AG09319 (cell line): ENCODE data around the gene SIRPA.

Experiments used
- DNase-seq: peaks from one replicate; pipeline ENCODE4 v3.0.0-alpha.2; 2010; ENCODE audit warnings: low read depth; ENCODE audit errors: extremely low read depth
- TF ChIP-seq, protein P1 (sequence below): IDR thresholded peaks from 2 replicates; pipeline ENCODE4 v1.5.1; 2011; ENCODE audit warnings: low read depth, mild to moderate bottlenecking, inconsistent platforms, low read length, moderate library complexity

Gene SIRPA

DNA sequence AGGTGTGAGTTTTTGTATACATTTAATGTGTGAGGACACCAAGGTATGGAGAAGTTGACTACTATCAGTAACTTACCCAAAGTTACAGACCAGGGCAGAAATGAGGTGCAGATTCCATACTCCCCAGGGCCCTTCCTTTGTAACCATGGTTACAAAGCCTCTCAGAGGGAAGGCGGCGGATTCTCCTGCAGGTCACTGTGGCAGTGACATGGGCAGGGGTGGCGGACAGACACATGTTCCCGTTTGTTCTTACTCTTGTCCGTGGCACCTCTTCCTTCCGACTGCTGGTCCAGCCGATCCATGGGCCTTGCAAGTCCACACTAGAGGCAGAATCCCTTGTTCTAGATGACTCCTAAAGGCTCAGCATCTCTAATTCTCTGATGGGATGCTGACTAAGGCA is 55.6 kb downstream of the SIRPA start:
- TF ChIP-seq, protein P1, sequence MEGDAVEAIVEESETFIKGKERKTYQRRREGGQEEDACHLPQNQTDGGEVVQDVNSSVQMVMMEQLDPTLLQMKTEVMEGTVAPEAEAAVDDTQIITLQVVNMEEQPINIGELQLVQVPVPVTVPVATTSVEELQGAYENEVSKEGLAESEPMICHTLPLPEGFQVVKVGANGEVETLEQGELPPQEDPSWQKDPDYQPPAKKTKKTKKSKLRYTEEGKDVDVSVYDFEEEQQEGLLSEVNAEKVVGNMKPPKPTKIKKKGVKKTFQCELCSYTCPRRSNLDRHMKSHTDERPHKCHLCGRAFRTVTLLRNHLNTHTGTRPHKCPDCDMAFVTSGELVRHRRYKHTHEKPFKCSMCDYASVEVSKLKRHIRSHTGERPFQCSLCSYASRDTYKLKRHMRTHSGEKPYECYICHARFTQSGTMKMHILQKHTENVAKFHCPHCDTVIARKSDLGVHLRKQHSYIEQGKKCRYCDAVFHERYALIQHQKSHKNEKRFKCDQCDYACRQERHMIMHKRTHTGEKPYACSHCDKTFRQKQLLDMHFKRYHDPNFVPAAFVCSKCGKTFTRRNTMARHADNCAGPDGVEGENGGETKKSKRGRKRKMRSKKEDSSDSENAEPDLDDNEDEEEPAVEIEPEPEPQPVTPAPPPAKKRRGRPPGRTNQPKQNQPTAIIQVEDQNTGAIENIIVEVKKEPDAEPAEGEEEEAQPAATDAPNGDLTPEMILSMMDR = no peak
- DNase-seq = no peak

DNA sequence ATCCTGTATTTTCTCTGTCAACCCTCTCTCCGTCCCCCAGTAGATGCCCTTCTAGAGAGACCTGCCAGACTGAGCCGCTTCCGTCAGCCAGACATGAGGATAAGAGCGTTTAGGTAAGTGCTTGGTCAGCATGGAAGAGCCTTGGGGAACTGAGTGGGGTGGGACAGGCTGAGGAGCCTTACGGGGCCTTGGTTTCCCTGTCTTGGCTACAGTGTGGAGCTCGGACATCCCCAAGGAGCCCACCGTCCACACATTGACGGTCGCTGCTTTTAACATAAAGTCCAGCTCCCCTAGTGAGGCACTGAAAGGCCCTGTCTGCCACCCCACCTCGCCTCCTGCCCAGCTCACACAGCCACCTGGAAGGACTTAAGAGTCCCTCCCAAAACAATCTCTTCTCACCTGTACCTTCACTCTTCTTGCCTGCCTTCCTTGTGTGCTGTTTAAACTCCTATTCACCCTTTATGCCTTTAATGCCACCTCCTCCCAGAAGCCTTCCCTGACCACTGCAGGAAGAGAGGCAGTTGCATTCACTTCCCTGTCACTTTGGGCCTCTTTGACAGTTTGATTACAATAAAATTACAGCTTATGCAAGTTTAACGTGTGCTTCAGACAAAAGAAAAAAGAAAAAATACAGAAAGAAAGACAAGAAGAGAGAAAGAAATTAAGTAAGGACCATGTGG is 56.4 kb downstream of the SIRPA start:
- TF ChIP-seq, protein P1 = no peak

DNA sequence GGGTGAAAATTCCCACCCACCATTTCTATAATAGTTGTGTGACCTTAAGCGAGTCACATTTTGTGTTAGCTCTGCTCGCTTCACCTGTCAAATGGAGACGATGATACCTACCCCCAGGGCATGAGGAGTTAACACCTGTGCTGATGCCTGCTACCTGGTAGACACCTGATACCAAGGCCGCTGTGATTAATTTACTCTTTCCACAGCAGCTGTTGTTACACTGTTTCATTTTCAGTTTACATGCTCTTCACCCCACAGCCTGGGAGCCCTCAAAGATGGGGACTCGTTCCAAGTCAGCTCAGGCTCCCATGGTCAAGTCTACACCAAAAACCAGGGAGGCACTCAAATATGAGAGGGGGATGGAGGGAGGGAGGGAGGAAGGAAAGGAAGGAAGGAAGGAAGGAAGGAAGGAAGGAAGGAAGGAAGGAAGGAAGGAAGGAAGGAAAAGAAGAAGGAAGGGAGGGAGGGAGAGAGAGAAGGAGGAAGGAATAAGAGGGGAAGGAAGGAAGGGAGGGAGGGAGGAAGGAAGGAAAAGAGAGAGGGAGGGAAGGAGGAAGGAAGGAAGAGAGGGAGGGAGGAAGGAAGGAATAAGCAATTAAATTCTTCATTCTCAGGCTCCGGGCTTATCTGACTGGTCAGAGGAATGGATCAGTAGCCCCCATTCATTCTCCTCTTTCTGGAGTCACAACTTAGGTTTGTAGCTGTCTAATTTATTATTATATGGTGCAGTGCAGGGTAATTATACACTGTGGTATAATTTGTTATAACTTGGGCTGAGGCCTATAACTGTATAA is 57.7 kb downstream of the SIRPA start:
- TF ChIP-seq, protein P1 = no peak
- DNase-seq = no peak

More for the DNA sequence above, 56.4 kb downstream of the SIRPA start:
- no peak for DNase-seq

- TF ChIP-seq, protein P1 = no peak
- DNase-seq = no peak
Measured at GRCh38 chr20:1953621-1954020, 58.4 kb downstream of the SIRPA start.

DNA sequence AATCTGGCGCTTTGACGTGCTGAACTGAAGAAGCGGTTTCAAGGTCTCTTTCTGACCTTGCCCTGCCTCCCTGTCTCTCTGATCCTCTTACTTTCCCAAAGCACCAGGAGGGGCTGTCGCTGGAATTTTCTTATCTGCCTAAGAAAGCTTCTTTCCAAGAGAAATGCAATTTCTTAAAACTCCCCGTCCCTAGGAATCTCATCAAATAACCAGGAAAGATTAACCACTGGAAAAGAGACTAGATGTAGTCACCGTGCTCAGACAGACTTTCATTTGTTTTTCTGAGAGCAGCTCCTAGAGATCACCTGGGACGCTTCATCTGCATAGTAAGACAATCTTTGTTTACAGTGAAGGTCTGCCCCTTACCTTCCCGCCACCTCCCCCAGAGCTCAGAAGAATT is 60.0 kb downstream of the SIRPA start:
- no peak for DNase-seq
- TF ChIP-seq, protein P1 = no peak

DNA sequence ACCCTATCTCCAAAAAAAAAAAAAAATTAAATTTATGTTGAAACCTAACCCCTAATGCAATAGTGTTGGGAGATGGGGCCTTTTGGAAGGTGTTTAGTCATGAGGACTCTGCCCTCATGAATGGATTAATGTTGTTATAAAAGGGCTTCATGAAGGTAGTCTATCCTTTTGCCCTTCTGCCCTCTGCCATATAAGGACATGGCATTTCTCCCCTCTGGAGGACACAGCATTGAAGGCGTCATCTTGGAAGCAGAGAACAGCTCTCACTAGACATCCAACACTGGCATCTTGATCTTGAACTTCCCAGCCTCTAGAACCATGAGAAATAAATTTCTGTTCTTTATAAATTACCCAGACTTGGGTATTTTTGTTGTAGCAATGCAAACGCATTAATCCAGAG is 63.2 kb downstream of the SIRPA start:
- DNase-seq = no peak
- TF ChIP-seq, protein P1 = no peak

- TF ChIP-seq, protein P1 = no peak
- DNase-seq = no peak
Measured at GRCh38 chr20:1959156-1959555, 63.9 kb downstream of the SIRPA start.
